GM19324 (cell line): Measurements from ENCODE around the gene YKT6.

Source experiments
- ATAC-seq: cut with Tn5 transposase; IDR thresholded peaks from one replicate; pipeline ENCODE4 v1.9.1; 2021; ENCODE audit warnings: mild to moderate bottlenecking, moderate library complexity; ENCODE audit not compliant: unreplicated experiment, low FRiP score

Gene YKT6

GRCh38 chr7:44229546-44230105 lies 28.8 kb downstream of the YKT6 start:
- no peak for ATAC-seq

- ATAC-seq = no peak
These were observed 29.5 kb downstream of the YKT6 start for GRCh38 chr7:44230286-44230685.

GRCh38 chr7:44231088-44231487 lies 30.3 kb downstream of the YKT6 start:
- no peak for ATAC-seq

GRCh38 chr7:44232396-44232795 lies 31.6 kb downstream of the YKT6 start:
- ATAC-seq = no peak

- no peak for ATAC-seq
These were observed 32.3 kb downstream of the YKT6 start for GRCh38 chr7:44232901-44233715.

GRCh38 chr7:44235066-44235465 lies 34.3 kb downstream of the YKT6 start:
- ATAC-seq = no peak

GRCh38 chr7:44235582-44236332 lies 35.0 kb downstream of the YKT6 start:
- ATAC-seq = no peak

- no peak for ATAC-seq
These were observed 35.6 kb downstream of the YKT6 start for GRCh38 chr7:44236333-44236728.

GRCh38 chr7:44237696-44238095 lies 36.9 kb downstream of the YKT6 start:
- ATAC-seq = no peak

- no peak for ATAC-seq
These were observed 37.4 kb downstream of the YKT6 start for GRCh38 chr7:44238116-44238695.

GRCh38 chr7:44239361-44239760 lies 38.6 kb downstream of the YKT6 start:
- ATAC-seq = no peak

GRCh38 chr7:44240376-44240775 lies 39.6 kb downstream of the YKT6 start:
- no peak for ATAC-seq

GRCh38 chr7:44240983-44241510 lies 40.3 kb downstream of the YKT6 start:
- ATAC-seq = peak; percentile 72

GRCh38 chr7:44242091-44242490 lies 41.3 kb downstream of the YKT6 start:
- no peak for ATAC-seq

- ATAC-seq = no peak
These were observed 43.5 kb downstream of the YKT6 start for GRCh38 chr7:44244282-44244681.

- no peak for ATAC-seq
These were observed 45.8 kb downstream of the YKT6 start for GRCh38 chr7:44246396-44247113.

GRCh38 chr7:44247868-44248651 lies 47.3 kb downstream of the YKT6 start:
- no peak for ATAC-seq

GRCh38 chr7:44249639-44250234 lies 49.0 kb downstream of the YKT6 start:
- ATAC-seq = no peak

GRCh38 chr7:44251269-44251668 lies 50.5 kb downstream of the YKT6 start:
- ATAC-seq = no peak
